NCI-H2029 treated with DMSO at 0.1 percent for 48 hours (cell line): ENCODE measurements around the gene GSE1.

ENCODE experiments used
- DNase-seq: peaks from one replicate; lab custom pipeline; 2025; lab: John Stamatoyannopoulos, UW

GSE1 gene

GRCh38 chr16:85699628-85700027 is 86.5 kb downstream of the GSE1 start:
- no peak for DNase-seq

- DNase-seq, result no peak
These were observed 90.9 kb downstream of the GSE1 start for GRCh38 chr16:85704011-85704410.

DNA sequence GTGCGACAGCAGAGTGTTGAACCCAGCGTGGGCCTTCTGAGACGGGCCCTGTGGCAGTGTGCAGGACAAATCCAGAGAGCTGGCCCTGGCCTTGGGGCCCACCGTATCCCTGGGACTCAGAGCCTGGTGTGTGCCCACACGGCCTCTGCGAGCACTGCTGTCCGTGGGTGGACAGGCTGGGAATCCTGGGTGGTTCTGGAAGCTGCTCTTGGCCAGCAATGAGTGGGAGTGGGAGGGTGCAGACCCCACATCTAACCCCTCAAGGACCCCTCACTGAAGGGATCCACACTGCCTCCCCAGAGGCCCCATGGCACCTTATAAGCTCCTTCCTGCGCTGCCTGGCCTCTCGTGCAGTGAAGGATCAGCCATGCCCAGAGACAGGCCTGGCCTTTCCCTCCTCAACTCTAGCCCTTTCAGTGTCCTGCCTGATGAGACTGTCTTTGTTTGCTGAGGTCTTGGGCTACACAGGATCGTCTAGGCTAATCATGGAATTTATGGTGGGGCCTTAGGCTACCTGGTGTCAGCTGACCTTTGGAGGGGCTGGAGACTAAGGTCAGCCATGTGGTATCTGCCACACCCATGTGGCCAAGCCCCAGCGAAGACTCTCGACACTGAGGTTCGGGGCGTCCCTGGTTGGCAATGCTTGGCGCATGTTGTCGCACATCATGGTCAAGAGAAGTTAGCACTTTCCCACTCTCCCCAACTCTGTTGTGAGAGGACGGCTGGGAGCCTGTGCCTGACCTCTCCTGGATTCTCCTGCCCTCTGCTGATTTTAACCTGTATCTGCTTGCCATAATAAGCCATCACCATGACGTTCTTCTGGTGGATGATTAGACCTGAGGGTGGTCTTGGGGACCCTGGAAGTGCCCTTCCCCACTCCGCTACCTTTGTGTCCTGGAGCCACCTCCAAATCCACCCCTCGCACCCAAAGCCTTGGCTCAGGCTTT is 92.1 kb downstream of the GSE1 start:
- DNase-seq, result no peak

- DNase-seq, result no peak
These were observed 93.4 kb downstream of the GSE1 start for GRCh38 chr16:85706449-85707034.

DNA sequence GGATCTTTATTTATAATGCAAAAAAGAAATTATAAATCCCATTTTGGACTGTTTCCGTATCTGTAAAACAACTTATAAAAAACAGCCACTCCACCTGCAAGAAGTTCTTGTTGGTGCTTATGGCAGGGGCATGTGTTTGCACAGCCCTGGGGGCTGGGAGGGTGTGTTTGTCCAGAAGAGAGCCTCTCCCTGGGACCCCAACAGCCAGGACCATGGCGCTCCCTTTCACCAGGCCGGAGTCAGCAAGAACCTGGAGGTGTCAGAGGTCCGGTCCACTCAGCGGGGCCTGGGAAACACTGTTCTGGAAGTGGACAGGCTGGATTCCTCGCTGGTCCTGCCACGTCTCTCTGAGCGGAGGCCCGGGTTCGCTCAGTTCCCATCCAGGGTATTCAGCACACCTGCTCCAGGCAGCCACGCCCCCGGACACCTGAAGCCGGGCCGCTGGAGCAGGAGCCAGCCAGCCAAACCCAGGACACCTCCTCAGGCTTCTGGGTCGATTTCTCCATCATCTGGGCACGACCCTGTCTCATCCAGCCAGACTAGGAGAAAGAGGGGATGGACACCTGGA is 94.5 kb downstream of the GSE1 start:
- DNase-seq, result no peak

DNA sequence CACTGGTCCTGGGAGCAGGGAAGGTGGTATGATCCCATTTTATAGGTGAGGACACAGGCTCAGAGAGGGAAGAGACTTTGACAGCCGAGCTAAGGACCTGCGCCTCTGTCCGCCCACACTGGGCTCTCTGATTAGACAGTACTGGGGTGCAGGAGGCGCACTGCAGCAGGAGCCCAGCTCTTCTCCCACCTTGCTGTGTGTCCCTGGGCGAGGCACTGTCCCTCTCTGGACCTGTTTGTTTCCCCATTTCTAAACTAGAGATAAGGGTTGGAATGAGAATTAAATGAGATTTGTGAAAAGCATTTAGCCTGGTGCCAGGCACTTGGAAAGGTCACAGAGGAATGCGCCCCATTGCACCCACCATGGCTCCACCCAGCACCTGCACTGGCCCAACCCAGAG is 95.2 kb downstream of the GSE1 start:
- no peak for DNase-seq

- no peak for DNase-seq
These were observed 96.9 kb downstream of the GSE1 start for GRCh38 chr16:85709766-85710585.

DNA sequence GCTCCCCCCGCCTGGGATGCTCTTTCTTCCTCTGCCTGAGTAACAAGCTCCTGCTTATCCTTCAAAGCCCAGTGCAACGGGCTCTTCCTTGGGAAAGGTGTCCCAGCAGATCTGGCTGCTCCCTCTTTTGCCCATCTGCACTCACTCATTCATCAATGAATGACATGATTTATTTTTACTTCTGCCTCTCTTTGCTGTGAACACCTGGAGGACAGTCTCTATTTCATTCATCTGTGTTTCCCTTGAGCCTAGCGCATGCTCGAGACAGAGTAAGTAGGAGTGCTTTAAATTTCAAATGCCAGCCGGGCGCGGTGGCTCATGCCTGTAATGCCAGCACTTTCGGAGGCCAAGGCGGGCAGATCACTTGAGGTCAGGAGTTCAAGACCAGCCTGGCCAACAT is 97.6 kb downstream of the GSE1 start:
- DNase-seq, result no peak

GRCh38 chr16:85711982-85712587 is 99.0 kb downstream of the GSE1 start:
- no peak for DNase-seq

DNA sequence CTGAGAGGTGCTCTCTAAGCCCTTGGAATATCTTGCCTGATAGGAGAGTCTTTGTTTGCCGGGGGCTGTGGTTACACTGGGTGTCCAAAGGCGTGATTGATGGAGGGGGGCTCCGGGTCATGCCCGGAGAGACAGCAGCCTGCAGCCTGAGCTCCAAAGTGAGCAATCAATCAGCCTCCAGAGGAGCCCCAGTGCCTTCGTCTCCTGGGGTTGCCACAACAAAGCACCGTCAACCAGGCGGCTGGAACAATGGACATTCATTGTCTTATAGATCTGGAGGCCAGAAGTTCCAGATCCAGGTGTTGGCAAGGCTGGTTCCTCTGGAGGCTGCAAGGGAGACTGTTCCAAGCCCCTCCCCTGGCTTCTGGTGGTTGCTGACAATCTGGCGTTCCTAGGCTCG is 99.7 kb downstream of the GSE1 start:
- DNase-seq, result no peak

DNA sequence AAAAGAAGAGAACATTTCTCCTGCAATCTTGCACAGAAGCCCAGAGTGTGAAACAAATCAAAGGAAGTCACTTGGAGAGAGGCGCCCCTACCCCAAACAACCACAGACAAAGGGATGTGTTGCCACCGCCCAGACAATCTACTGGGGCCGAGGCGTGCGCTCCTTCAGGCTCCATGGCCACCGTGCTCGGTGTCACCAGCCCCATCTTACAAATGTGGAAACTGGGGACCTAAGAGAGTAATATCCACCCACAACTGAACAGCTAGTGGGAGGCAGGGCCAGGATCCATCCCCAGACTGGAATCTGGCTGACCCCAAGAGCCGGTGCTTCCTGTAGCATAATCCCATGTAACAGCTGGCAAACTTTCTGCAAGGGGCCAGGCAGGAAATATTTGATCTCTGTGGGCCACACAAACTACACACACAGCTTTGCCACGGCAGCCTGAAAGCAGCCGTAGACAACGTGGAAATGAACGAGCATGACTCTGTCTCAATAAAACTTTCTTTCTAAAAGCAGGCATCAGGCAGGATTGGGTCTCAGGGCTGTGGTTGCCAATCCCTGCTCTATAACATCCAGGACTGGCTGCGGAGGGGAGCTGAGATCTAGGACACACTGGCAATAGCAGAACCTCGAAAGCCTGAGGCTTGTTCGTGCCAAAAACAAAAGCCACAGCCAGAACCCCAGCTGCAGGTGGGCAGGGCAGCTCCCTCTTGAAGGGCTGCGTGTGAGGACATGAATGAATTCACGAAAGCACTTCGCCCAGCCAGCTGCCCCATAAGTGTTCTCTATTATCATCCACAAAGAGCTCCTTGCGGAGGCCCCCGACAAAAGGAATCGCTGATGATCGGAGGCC is 102.3 kb downstream of the GSE1 start:
- no peak for DNase-seq

DNA sequence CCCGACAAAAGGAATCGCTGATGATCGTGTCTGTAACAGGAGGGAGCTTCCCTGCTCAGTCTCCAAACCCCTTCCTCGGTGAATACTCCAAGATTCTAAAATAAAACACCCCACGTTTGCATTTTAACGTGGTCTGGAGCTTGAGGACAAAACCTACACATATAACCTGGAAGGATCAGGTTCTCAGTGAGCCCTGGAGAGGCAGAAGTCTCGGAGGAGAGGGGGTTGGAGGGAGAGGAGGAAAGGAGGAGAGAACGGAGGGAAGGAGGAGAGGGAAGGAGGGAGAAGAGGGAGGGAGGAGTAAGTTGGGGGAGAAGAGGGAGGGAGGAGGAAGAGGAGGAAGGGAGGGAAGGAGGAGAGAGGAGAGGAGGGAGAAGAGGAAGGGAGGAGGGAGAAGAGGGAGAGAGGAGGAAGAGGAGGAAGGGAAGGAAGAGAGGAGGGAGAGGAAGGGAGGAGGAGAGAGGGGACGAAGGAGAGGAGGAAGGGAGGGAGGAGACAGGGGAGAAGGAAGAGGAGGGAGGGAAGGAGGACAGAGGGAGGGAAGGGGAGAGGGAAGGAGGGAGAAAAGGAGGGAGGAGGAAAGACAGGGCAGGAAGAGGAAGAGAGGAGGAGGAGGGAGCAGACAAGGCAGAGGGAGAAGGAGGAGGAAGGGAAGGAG is 103.0 kb downstream of the GSE1 start:
- no peak for DNase-seq

- no peak for DNase-seq
These were observed 103.5 kb downstream of the GSE1 start for GRCh38 chr16:85716680-85717038.

DNA sequence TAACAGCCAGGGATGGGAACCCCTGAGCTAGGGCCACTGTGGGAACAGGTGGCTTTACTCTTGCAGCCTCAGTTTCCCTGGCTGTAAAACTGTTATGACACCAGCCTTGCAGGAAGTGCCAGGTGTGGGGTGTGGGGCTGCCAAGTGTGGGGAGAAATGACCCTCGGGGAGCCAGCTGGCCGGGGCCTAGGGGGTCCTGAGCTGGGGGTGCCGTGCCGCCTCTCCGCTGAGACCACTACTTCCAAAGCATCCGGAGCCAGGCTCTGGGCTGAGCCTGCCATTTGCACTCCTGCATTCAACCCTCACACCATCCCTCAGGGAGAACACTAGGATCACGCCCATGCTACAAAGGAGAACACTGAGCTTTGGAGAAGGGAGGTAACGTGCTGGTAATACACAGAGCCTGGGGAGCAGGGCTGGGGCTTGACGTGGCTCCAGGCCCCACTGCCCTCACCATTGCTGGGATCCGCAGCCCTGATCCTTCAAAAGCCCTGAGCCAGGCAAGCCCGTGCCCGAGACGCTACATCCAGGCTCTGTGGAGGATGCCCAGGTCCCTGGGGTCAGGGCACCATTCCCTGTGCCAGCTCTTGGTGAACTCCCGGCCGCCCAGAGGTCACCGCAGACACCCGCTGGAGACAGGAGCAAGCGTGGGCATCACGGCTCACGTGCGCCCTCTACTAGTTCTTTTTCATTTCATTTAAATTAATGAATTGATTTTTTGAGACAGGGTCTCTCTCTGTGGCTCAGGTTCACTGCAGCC is 104.5 kb downstream of the GSE1 start:
- no peak for DNase-seq

DNA sequence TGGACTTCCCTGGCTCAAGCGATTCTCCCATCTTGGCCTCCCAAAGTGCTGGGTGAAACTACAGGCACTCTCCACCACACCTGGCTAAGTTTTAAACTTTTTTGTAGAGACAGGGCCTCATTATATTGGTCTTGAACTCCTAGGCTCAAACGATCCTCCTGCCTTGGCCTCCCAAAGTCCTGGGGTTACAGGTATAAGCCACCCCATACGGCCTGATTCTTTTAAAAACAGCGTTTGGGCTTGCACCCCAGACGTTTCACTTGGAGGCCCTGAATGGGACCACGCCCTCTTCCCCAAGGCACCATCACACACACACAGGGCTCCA is 105.0 kb downstream of the GSE1 start:
- DNase-seq, result no peak

GRCh38 chr16:85718682-85719081 is 105.6 kb downstream of the GSE1 start:
- DNase-seq, result no peak

DNA sequence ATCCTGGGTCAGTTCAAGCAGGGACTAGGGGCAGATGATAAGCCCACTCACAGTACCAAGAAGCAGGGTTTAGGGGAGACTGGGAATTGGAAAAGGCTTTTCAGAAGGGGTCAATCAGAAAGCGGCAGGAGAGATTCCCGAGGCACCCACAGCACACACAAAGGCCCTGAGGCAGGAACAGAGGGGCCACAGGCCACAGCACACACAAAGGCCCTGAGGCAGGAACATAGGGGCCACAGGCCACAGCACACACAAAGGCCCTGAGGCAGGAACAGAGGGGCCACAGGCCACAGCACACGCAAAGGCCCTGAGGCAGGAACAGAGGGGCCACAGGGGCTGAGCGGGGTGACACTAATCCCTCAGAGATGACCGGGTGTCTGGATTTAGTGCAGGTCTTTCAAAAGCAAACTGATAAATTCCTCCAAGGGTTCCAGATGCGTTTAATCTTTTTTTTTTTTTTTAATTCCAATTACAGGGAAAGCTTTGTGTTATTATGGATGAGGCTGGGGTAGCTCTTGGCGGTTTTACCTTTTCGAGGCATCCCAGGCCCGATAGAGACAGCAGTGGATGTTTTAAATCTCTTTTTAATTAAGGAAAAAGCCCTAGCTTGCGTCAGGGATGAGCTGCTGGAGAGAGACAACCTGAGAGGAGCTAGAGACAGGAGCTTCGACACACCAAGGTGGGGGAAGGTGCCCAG is 106.6 kb downstream of the GSE1 start:
- no peak for DNase-seq

GRCh38 chr16:85720302-85720637 is 107.1 kb downstream of the GSE1 start:
- no peak for DNase-seq

GRCh38 chr16:85722128-85722893 is 109.2 kb downstream of the GSE1 start:
- peak; percentile 28 for DNase-seq
